ENCODE measurements around the gene MRPL16.

Gene MRPL16

GRCh38 chr11:59770319-59770718 is 40.3 kb downstream of the MRPL16 start:
- FAIRE-seq = no peak

DNA sequence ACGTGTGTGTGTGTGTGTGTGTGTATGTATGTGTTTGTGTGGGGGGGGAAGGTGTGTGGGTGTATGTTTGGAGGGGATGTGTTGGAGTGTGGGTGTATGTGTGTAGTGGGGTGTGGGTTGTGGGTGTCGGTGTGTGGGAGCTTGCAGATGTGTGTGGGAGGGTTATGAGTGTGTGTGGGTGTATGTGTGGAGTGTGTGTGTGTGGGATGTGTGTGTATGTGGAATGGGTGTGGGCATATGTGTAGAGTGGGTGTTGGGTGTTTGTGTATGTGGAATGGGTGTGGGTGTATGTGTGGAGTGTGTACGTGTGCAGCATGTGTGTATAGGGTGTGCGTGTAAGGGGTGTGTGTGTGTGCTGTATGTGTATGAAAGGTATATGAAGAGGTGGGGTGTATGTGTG is 40.8 kb downstream of the MRPL16 start:
- FAIRE-seq = no peak

GRCh38 chr11:59769111-59769510 is 41.5 kb downstream of the MRPL16 start:
- no peak for FAIRE-seq

DNA sequence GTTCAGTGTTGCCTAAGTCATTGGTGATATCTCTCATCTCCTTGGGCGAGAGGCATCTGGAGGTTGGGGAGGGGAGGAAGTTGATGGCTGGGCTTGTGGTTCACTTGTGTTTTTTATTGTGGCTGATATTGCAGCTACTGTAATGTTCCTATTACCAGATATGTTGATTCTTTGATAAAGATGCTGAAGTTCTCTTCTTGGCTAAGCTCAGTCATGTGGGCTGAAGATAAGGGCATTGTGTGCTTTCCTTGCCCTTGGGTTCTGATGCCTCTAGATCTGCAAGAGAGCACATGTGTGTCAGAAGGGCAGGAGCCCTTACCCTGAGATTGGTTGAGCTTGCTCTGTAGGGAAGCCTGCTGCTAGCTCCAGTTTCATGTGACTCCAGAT is 43.4 kb downstream of the MRPL16 start:
- no peak for FAIRE-seq

DNA sequence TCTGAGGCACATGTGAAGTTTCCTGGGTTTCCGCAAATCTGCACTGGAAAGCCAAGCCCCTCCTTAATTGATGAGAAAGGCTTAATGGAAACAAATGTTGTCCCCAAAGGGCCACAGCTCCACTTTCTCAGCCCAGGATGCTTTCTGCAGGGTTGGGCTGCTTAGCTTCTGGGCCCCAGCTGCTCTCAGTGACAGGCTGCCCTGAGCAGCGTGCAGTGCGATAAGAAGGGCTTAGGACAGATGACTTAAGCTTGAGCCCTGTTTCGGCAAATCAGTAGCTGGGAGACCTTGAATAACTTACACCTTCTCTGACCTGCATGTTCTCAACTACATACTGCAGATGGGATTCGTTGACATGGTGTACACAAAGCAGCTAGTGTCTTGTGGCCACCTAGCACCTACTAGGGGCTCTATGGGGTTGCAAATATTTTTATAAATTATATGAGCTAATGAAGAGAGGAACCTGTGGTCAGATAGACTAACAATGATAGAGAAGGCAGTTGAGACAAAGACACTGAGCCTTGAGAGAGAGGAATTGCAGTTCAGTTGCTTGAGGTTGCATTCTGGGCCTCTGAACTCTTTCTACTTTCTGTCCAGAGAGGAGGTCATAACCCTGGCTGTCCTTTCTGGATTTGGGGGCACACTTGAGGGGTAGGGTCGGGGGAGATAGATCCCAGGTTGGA is 43.9 kb downstream of the MRPL16 start:
- FAIRE-seq = no peak

- no peak for FAIRE-seq
Measured at GRCh38 chr11:59765068-59765735, 45.4 kb downstream of the MRPL16 start.

DNA sequence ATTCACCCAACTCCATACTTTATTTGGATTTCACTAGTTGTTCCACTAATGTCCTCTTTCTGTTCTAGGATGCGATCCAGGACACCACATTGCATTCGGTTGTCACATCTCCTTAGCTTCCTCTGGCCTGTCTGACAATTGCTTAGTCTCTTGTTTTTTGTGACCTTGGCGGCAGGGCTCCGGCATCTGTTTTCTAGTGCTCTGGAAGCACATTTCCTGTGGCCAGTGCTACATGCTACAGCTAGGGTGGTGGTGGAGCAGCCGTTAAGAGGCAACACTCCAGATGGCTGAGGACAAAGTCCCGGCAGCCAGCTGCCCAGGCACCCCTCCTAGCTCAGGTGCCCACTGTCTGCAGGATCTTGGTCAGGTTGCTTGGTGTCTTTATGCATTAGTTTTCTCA is 48.6 kb downstream of the MRPL16 start:
- FAIRE-seq = no peak

- no peak for FAIRE-seq
Measured at GRCh38 chr11:59760771-59761170, 49.8 kb downstream of the MRPL16 start.

DNA sequence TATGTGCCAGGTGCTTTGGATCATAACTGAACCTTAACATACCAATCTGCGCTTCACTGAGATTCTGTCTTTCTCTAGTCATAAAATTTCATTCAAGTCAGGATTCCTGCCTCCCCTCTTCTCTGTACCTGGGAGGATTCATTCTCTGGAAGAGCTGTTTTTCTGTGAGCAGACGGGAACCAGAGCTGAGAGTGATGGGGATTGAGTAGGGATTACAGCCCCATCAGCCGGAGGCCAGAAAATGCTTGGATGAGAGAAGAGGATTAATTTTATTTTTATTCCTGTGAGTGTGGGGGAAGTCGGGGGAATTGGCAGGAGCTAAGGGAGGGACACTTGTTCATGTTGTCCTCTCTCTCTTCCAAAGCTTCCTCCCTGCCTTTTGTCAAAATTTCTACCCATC is 50.7 kb downstream of the MRPL16 start:
- no peak for FAIRE-seq

DNA sequence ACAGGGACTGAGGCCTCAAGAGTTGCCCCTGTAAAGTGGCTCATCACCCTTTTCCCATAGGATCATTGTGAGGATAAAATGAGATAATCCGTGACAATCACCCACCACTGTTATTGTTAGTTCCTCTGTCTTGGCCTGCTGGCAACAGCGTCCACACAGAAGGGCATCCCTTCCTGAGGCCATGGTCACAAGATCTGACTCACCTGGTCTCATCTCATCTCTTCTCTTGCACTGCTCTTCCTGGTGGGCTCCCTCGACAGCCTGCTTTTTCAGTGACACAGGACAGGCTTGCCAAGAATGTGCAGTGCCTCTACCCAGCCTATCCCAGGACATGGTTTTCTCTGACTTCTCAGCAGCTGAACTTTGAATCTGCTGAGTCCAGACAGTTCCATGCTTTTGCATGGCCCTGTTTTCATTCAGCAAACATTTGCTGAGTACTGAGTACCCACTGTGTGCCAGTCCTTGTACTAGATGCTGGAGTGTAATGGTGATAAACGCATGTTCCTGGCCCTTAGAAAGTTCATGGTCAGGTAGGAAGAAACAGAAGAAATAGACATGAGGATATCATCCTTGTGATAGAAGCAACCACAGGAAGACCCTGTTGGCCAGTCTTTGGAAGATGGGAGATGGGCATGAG is 52.1 kb downstream of the MRPL16 start:
- FAIRE-seq = no peak

DNA sequence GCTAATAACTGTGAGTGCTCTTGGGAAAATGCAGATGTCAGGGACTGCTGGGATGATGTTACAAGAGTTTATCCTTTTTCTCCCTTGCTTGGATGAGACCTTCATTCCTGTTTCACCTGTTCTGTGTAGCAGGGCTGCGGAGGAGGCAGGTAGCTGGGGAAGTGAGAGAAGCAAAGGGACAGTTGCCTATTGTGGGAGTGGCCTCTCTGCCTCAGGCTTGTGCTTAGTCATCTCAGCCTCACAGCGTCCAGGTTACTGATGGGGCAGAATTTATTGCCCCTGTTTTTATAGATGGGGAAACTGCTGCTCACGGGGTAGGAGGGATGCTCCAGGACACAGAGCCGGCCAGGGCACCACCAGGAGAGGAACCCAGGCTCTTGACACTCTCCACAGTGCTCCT is 53.7 kb downstream of the MRPL16 start:
- no peak for FAIRE-seq

DNA sequence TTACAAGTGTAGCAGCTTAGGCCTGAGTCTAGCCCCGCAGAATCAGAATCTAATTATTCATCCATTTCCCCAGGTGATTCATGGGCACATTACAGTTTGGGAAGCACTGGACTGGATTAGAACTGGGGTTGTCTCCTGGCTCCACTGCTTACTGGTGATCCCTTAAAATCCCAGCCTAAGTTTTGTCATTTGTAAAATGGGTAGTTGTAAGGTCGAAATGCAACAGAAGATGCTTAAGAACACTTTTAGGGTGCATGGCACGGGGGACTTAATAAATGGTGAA is 54.1 kb downstream of the MRPL16 start:
- no peak for FAIRE-seq
